Stimulated activated CD4-positive, alpha-beta T cell treated with anti-CD3 and anti-CD28 coated beads, Interleukin-4, amount 100 ng/mL, for 48 hours (primary cell): ENCODE results near the gene TFR2.

ENCODE experiments used
- DNase-seq, 2 donors: peaks; one replicate each; pipeline ENCODE4 v3.0.0-alpha.2; 2020; ENCODE audit warnings: low read depth in 2 of 2

The TFR2 gene

DNA sequence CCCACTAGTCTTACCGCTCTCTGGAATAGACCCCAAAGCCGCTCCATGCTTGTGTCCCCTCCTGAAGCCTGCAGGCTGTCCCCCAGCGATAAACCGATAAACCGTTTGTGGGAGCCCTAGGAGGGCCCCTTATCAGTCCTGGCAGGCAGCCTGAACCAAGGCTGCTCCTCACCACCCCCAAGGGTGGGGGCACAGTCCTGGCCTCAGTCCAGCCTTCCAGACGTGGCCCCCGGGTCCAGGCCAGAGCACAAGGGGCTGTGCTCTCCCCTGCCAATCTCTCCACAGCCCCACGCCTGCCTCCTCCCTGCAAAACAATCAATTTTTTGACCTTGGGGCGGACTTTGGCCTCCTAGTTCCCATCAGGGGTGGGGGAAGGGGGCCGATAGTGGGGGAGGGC is at the start of gene TFR2:
TSS of gene TFR2 (minus strand) at position 90 of the 397 bp plus-strand sequence. CDS start at position 47, 43 bp downstream.
- DNase-seq: no peak

DNA sequence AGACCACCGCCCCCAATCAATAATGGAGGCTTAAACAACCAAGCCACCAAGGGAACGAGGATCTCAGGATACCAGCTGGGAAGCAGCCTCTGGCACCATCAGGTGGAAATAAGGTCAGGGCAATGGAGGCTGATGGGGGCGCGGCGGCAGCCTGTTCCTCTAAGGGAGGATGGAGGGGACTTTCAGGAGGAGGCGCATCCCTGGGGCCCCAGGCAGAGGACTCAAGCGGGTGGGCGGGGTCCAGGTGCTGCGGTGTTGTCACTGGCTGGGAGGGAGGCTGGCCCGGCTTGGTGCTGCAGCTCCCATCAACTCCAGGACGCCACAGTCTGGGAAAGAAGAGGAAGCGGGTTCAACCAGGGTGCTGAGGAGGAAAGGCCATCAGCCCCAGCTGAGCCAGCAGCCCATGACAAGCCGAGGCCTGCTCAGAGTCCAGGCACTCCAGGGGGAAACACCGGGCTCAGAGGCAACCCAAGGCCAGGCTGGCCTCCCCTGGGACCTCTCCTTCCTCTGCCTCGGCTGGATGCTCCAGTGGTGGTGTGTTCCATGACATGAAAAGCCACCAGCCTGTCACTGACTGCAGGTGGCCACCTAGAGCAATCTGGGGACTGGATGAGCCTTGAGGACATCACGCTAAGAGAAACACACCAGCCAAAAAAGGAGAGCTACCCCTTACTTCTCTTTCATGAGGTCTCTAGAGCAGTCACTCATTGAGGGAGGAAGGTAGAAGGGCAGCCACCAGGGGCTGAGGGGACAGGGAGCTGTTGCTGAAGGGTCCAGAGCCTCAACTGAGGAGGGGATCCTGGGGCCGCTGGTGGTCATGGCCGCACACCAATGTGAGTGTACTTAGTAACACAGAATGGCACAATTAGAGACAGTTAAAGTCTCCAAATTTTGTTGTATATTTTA is 48.1 kb upstream of the TFR2 start:
- DNase-seq: no peak

DNA sequence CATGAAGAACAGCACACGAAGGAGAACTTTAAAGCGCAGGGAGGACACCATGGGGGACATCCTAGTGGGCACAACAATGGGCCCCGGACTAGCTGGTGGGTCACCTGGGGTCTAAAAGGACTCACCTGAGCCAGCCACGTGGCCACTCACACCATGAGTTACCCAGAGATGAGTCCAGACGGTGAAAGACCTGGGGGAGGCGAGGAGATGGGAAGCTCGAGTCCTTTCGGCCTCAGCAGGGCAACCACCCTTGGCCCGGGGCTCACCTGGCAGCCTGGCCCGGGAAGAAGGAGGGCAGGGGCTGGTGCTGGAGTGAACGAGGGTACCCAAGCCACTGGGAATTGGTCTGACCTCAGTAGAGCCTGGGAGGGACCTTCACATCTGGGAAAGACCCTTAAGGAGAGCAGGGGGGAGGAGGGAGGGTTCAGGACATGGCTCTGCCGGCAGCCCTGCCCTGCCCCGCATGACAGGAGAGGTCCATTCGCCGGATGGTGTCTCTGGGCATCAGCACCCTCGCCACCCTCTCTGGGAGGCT is 47.0 kb upstream of the TFR2 start:
- no peak for DNase-seq

DNA sequence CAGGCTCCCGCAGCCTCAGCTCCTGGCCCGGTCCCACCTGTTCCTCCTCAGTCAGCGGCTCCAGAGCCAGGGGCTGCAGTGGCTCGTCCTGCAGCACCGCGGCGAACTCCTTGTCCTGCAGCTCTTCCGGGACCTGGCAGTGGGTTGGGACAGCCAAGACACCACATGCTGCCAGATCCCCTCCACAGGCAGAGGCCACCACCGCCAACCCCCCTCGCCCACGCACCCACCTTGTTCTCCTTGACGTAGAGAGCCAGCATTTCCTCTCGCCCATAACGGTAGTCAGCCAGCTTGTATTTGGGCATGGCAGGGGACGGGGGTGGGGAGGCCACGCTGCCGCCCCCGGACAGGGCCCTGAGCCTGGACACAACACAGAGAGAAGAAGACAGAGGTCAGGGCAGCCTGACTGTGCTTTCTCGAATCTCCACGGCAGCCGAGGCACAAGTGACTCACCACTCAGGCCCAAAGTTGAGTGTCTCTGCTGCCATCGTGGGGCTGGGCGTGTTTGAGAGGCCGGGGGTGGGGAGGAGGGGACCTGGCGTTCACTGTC is 46.5 kb upstream of the TFR2 start:
- no peak for DNase-seq

DNA sequence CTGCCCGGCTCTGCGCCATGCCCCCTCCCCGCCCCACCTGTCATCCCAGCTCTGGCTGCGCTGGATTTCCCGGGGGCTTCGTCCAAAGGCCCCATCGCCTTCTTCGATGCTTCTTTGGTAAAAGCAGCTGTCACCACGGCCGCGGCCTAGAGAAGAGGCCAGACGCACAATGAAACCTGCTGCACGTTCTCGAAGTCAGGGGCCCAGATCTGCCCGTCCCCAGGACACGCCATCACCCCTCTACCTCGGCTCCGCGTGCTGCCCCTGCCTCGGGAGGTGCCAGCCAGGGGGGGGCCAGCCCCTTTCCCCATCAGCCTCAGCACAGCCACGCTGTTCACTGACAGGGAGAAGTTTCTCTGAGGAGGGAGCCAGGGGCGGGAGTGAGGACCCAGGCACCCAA is 45.9 kb upstream of the TFR2 start:
- no peak for DNase-seq

DNA sequence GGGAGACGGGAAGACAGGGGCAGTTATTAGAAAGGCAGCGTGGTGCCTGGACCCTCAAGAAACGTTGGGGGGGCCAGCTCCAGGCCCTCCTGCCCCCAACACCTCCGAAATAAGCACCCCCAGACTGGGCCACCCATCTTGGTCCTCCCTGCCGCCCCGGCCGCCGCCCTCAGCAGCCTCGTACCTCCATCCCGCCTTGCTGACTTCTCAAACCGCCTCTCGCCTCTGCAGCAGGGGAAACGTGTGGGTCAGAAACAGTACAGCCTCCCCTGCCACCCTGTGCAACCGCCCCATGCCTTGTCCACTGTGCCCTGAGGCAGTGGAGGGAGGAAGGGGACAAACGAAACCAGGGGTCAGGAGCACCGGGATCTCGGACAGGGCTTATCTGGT is 45.5 kb upstream of the TFR2 start:
- no peak for DNase-seq

DNA sequence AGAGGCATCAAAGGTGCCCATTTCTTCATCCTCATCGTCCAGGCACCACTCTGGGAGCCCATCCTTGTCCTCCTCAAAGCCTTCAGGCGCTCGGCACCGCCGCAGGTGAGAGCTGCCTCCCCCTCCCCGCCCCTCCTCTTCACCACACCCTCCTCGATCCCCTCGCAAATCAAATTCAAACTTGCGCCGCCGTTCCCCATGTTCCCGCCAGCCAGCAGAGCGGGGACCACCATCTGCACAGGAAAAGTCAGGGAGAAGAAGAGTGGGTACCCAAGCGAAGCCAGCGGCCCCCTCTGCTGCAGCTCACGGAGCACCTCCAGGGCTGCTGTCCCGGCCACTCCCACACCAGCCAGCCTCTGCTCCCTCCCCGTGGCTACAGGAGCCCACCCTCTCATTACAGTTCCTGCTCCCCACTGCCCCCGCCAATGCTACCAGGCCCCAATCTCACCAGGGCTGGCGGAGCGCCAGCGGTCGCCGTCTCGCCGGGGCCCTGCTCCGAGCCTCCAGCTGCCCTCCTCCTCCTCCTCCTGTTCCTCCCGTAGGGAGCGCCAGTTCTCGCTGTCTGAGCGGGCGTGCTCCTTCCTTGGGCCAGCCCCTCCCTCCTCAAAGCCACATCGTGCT is 45.0 kb upstream of the TFR2 start:
- DNase-seq: no peak

DNA sequence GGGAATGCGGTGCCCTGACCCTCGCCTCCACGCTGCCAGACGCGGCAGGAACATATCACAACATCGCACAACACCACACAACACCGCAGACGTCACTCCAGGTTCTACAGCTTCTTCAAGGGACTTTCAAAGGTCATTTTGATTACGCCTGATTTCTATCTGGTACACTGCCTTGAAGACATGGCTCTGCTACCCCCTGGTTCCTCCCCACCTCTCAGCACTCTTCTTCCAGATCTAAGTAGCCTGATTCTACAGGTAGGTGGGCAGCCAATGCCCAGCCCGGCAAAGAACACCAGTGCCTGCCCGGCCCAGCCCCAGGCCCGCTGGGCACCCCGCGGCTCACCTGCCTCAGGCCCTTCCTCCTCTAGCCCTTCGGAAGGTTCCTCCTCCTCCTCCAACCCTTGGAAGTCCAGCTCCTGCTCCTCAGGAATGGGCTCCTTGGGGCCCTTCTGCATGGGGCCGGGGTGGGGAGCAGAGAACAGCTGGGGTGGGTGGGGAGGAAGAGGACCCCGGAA is 44.3 kb upstream of the TFR2 start:
- DNase-seq: no peak

DNA sequence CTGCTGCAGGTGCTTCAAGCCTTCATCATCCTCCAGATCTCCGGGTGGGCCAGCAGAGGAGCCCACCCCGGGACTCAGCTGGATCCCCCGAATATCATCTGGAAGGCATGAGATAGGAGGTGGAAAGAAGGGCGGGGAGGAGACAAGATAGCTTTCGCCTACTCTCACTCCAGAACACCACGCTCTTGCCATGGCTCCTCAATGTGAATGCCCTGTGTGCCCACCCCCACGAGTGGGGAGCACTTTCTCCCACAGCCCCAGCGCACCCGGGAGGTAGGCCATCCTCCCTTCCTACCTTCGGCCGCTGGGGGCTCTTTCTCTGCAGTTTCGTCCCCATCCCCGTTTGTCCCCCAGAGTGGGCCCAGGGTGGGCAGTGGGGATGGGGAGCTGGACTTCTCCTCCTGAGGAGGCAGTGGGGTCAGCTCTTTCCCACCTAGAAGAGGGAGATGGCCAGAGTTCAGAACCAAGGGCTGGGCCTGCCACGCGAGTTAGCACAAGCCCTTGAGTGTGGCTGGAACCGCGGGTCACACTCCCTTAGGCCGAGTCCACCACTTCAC is 43.8 kb upstream of the TFR2 start:
- DNase-seq: no peak

DNA sequence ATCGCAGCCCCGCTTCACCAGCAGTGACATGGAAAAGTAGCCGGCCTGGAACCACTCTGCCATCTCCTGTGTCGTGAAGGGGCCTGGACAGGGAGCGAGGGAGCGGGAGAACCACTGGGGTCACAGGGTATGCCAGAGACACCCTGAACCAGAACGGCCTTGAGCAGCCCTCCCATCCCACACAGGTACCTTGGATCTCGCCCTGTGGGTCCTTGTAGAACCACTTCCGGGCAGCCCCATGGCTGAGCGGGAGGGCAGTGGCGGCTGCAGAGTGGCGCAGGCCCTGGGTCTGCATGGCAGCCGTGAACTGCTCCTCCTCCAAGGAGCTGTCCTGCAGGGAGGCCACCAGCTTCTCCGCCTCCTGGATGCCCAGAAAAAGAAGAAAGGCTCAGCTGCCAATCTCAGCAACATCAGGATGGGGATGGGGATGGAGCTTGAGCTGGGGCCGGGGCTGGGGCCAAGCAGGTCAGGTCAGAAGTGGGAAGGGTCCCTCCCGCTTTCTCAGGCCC is 43.2 kb upstream of the TFR2 start:
- no peak for DNase-seq

DNA sequence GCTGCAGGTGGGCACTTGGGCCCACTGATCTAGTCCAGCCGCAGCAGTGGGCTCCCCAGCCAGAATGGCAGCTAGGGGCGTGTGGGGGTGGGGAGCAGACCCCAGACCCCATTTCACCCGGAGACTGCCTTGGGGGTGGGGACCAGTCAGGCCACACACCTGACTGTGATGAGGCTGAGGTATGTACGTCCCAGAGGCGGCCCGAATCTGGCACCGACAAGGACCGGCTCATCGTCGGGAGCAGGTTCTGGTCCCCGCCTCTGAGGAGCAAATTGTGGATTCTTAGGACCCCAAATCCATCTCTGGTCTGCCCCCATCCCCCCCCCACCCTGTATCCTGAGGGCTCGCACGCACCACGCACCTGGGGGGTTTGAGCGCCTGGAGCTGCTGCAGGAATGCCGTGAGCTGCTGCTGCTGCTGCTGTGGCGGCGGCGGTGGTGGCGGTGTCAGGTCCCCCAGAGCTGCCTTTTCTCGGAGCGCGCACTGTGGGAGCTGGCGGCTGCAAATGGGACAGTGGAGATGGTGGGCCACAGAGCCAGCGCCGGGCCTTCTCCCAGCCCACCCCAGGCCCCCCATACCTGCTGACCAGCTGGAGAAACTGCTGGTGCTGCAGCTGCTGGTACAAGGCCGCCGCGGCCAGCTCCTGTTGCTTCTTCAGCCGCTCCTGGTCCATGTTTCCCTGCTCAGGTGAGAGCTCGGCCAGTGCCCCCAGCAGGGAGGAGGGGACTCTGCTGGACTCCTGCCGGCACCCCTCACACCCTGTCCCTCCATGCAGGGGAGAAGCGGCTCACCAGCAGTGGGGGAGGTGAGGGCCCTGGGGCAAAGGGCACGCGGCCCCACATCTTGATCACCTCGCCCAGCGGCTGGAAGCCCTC is 42.5 kb upstream of the TFR2 start:
- no peak for DNase-seq

DNA sequence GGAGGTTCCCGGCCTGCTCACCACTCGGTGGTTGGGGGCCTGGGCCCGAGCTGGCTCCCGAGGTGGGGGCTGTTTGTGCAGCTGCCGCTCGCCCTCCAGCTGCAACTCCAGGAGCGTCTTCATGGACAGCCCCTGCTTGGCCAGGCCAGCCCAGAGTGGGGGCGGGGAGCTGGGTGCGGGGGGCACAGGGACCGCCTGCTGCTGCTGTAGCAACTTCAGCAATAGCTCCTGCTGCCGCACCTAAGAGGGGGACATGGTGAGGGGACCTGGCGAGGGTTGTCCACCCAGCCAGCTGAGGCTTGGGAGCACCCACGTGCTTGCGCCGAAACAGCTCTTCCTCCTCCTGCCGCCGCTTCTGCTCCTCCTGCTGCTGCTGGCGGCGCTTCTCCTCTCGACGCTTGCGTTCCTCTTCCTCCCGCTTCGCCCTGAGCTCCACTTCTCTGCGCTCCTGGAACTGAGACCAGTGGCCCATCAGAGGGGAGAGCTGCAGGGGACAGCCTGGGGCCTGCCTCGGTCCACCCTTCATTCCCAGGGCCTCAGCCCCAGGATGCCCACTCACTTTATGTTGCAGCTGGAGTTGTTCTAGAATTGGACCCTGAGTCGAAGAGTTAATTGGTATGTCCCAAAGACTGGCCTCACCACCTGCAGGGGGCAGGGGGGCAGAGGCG is 41.8 kb upstream of the TFR2 start:
- DNase-seq: no peak

DNA sequence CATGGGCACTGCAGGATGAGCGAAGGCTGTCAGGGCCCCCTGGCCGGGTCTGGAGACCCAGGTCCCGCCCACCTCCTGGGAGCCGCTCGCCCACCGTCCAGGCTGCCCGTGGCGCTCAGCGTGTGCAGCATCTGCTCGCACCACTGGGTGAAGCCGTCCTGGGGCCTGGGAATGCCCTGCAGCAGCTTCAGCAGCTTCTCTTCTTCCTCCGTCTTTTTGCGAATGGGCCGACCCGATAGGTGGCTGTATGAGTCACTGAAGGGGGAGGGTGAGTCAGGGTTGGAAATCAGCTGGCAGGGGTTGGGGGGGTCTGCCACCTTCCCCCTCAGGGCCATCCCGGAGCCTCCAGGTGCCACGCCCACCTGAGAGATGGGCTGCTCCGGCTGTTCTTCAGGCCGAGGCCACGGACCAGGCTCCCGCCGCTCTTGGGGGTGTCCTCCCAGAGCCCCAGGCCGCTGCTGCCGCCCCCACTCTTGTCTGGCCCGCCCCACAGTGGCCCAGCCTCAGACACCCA is 40.9 kb upstream of the TFR2 start:
- DNase-seq: no peak

DNA sequence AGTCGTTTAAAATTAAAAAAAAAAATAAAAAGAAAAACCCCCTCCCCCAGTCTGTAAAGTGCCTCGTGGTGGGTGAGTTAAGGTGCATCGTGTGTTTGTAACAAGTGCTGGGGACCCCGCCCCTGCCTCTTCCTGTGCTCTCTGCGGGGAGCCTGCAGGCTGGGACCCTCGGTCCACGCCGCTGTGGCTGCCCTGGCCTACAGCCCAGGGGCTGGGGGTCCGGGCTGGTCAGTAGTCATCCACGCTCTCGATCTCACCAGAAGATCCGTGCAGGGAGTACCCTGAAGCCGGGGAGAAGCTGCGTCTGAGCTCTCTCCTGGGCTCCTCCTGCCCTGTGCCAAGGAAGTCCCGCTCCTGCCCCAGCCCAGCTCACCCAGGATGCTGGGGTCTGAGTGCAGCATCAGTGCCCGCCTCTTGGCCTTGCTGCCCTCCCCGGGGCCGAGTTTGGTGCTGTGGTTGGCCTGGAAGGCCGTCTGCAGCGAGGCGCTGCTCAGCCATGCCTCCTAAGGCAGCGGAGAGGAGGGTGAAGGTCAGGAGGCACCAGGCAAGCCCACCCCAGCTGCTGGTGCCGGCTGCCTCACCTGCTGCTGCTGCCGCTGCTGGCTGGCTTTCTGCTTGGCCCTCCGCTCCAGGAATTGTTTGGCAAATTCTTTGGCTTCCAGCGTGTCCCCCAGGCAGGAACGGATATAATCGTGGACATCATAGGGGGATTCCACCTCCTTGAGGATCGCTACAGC is 40.3 kb upstream of the TFR2 start:
- no peak for DNase-seq

DNA sequence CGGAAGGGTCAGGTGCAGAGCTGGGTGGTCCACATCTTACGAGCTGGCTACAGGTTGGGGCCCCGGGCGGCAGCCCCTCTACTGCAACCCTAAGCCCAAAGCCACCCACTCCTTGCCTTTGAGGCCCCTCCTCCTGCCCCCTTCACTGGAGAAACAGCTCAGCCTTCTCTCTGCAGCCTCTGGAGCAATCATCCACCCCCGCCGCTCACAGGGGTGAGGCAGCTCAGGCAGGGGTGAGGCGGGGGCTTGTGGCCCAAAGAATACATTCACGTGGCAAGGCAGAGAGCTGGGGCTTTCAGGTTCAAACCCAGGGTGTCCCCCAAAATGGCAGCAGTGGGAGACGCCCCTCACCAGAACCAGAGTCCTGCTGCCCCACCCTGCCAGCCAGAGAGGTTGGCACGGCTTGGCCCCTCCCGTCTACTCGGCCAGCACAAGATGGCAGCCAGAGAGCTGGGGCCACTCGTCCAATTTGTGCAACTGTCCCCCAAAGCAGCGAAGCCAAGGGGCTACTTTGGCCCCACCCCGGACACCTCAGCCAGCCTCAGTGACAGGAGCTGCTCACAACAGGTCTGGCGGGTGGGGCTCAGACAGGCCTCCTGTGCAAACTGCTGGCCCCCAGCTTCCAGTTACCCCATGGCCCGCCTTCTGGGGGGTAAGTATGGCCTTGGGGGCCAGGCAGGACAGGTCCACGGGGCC is 39.4 kb upstream of the TFR2 start:
- no peak for DNase-seq

DNA sequence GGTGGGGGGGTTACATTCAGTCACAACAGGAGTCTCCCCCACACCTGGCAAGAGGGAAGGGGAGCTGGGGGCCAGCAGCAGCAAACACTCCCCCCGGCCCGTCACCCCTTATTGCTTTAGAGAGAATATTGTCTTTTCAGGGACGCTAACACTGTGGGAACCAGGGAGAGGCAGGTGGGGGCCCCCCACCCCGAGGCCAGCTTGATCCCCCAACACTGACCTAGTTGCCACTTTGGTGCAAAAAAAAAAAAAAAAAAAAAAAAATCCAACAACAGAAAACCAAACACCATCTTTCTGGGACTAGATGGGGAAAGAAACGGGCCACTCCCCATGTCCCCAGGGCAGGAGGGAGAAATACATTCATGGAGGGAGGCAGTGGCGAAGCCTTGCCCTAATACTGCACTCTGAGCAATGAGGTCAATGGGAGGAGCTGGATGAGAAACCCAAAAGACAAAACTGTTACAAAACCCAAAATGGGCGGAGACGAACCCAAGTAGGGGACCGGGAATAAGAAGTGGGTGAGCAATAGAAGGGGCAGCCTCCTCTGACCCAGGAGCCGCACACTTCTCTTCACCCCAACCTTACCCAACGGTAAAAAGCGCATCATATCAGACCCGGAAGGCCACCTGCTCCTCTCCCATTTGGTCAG is 38.7 kb upstream of the TFR2 start:
- DNase-seq: no peak

DNA sequence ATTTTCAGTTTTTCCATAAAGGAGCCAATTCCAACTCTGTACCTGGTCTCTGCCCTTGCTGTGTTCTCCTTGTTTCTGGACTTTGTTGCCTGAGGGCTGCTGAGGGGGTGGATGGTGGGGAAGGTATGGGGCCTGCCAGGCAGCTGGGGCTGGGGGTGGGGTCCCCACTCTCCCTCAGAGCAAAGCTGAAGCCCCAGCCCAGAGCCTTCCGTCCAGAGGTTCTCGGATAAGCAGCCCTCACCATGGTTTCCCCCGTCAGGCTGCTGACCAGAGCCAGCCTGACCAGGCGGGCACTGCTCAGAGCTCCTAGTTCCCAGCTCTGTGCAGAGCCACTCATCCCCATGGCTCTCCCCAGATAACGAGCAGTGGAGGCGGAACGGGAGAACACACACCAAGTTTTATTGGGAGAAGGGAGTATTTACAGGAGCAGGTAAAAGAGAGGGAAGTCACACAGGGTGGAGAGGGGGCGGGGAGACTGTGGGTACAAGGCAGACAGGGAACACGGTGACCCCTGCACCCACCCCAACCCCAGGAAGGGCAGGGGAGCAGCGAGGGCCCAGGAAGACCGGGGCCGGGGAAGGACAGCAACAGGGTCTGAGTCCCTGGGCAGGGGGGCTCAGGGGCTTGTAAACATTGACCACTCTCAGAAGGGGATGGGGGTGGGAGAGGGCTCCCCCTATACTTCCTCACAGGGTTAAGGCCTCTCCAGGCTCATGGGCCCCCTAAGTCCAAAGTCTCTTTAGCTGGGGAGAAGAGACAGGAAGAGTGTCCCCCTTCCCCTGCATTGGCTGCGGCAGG is 38.0 kb upstream of the TFR2 start:
- no peak for DNase-seq
